Gastroesophageal sphincter (tissue), 3 donors: Measurements from ENCODE around the gene FOXK2.

Experiments used
- CTCF ChIP-seq, 4 experiments: fragments of 200-600 bp in 2 of 4; fragments of 450-650 bp in 2 of 4; sonication (generic) in 1 of 4; IDR thresholded peaks; one replicate each; pipeline ENCODE4 v1.5.1; 2017 to 2019; ENCODE audit warnings: antibody characterized with exemption in 4 of 4, mild to moderate bottlenecking in 2 of 4, moderate library complexity in 2 of 4
- EP300 ChIP-seq: sonication (generic); formaldehyde crosslinking; IDR thresholded peaks from one replicate; pipeline ENCODE4 v1.6.1; 2017; ENCODE audit warnings: antibody characterized with exemption, mild to moderate bottlenecking
- POLR2A ChIP-seq, 2 donors: fragments of 450-650 bp; IDR thresholded peaks; one replicate each; pipeline ENCODE4 v1.6.1; 2017; ENCODE audit warnings: antibody characterized with exemption in 2 of 2, mild to moderate bottlenecking in 2 of 2, moderate library complexity in 1 of 2

- TF ChIP-seq CTCF (IDR thresholded peaks at IDR 0.05) (no peak), POLR2A (IDR thresholded peaks at IDR 0.05) (no peak), EP300 (no peak)
Measured at GRCh38 chr17:82600731-82601446, 81.4 kb downstream of the FOXK2 start.
